ENCODE measurements around the gene SLC2A6.

DNA sequence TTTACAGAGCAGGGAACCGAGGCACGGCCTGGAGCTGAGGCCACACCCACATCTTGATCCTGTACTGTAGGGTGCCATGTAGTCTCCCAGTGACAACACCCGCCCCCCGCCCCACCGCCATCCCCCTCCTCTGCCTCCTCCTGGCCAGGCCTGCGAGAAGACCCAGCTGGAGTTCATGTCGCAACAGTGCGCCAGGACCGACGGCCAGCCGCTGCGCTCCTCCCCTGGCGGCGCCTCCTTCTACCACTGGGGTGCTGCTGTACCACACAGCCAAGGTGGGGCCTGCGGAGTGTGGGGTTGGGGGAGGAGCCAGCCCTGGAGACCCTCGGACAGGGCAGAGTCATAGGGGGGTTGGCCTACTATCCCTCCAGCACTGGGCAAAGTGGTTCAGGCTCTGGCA, 42.2 kb downstream of the SLC2A6 start:
- no peak for TF ChIP-seq EZH2 (IDR thresholded peaks at IDR 0.05; ENCODE audit: low read length, missing control alignments)
- TF ChIP-seq, protein P1, sequence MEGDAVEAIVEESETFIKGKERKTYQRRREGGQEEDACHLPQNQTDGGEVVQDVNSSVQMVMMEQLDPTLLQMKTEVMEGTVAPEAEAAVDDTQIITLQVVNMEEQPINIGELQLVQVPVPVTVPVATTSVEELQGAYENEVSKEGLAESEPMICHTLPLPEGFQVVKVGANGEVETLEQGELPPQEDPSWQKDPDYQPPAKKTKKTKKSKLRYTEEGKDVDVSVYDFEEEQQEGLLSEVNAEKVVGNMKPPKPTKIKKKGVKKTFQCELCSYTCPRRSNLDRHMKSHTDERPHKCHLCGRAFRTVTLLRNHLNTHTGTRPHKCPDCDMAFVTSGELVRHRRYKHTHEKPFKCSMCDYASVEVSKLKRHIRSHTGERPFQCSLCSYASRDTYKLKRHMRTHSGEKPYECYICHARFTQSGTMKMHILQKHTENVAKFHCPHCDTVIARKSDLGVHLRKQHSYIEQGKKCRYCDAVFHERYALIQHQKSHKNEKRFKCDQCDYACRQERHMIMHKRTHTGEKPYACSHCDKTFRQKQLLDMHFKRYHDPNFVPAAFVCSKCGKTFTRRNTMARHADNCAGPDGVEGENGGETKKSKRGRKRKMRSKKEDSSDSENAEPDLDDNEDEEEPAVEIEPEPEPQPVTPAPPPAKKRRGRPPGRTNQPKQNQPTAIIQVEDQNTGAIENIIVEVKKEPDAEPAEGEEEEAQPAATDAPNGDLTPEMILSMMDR (conservative IDR thresholded peaks at IDR 0.05 in 1 of 2, IDR thresholded peaks at IDR 0.05 in 1 of 2; ENCODE audit: low read depth in 1 of 2, low read length in 2 of 2) = no peak
